Measurements from ENCODE around the gene SPEG.
A peak's percentile ranks its signal among the peaks of the same experiment; 100 is the strongest.

Gene SPEG

DNA sequence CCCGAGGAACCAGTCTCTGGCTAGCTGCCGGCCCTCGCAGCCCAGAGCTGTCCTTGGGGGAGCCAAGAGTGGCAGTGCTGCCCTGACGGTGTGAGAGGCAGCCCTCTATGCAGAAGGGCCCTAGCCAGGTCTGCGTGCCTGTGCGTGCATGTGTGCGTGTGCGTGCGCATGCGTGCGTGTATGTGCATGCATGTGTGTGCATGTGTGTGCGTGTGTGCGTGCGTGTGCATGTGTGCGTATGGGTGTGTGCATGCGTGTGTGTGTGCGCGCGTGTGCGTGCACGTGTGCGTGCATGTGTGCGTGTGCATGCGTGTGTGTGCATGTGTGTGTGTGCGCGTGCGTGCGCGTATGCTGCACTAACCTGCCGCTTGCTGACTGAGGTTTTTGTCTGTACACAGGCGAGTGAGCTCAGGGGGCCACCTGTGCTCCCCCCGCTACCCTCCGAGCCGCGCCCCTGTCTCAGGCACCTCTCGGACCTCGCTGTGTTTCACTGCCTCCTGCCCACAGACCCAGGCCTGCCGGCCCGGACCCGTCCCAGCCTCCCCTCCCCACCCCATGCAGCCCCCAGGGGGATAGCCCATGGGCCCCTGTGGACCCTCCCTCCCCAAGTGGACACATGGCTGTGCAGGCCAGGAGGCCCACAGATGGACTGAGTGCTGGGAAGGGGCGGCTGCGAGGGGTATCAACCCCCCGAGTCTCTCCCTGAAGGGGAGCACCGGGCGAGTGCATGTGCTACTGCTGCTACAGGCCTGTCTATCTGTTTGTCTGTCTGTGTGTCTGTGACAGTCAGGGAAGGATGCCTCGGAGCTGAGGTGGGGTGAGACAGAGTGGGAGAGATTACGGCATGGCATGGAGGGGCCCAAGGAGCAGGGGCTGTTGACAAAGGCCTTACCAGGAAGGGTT, 31.3 kb downstream of the SPEG start:
- DNase-seq, result no peak

DNA sequence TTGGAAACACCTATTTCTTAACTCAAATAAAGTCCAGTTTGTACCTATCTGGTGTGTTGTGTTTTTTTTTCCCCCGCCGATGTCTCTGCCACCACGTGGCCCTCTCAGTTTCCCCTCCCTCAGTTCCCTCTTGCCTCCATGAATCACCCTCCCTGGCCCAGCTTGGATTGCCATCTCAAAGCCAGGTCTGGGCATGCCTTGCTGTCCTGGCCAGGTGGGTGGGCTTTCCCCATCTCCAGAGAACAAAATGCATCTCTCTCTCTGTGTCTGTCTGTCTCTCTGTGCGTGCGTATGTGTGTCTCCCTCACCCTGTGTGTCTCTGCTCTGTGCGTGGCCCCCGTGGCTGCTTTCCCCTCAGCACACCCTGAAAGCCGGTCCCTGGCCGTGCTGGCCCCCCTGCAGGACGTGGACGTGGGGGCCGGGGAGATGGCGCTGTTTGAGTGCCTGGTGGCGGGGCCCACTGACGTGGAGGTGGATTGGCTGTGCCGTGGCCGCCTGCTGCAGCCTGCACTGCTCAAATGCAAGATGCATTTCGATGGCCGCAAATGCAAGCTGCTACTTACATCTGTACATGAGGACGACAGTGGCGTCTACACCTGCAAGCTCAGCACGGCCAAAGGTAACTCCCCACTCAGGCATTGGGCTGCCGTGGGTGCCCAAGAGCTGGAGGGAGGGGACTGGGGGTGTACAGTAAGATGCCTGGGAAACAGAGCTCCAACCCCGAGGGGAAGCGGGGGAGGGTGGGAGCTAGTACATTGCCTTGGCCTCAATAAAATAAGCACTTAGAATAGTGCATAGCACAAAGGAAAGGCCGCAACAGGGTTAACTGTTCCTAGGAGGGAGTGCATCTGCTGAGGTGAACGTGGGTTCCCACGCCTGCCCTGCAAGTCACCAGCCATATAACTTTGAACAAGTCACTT, 32.4 kb downstream of the SPEG start:
- no peak for DNase-seq

DNA sequence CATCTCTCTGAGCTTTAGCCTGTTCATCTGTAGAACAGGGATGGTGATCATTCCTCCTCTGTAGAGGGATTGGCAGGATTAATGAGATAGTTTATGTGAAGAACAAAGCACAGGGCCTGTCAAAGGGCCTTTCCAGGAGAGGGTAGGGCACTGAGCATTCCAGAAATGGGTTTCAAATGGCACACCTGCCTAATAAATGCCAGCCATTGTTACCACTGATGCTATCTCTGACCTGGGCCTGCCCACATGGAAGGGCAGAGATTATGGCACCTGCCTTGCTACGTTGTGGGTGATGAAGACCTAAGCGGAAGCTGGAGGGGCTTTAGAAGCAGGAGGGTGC, 33.1 kb downstream of the SPEG start:
- no peak for DNase-seq

DNA sequence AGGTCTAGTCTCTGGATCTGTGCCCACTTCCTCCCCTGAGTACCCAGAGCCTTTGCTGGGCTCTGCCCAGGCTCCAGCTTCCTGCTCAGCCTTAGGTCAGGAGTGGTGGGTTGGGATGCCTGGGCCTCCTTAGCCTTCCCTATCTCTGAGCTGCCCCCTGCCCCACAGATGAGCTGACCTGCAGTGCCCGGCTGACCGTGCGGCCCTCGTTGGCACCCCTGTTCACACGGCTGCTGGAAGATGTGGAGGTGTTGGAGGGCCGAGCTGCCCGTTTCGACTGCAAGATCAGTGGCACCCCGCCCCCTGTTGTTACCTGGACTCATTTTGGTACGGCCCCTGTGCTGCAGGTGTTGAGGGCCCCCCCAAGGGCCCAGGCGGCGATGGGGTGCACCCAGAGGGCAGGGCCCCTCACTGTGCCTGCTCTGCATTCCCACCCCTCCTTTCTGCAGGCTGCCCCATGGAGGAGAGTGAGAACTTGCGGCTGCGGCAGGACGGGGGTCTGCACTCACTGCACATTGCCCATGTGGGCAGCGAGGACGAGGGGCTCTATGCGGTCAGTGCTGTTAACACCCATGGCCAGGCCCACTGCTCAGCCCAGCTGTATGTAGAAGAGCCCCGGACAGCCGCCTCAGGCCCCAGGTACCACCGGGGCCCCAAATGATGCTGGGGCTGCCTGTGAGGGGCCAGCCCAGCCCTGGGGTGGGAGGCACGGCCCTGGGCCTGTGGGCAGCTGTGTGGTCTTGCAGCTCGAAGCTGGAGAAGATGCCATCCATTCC, 34.0 kb downstream of the SPEG start:
- no peak for DNase-seq

DNA sequence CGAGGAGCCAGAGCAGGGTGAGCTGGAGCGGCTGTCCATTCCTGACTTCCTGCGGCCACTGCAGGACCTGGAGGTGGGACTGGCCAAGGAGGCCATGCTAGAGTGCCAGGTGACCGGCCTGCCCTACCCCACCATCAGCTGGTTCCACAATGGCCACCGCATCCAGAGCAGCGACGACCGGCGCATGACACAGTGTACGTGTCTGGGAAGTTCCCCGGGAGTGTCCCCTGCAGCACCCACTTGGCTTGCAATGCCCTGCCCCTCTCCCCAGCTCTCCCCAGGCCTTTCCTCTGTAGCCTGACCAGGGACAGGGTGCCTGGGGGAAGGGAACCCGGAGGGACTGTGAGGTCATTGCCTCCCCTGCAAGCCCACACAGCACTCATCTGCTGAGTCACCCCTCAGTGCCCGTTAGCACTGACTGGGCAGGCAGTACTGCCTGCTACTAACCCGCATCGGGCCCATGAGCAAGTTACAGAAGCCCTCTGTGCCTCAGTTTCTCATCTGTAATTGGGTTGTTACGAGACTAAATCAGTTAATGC, 34.6 kb downstream of the SPEG start:
- peak; percentile 41 to 86 for DNase-seq

DNA sequence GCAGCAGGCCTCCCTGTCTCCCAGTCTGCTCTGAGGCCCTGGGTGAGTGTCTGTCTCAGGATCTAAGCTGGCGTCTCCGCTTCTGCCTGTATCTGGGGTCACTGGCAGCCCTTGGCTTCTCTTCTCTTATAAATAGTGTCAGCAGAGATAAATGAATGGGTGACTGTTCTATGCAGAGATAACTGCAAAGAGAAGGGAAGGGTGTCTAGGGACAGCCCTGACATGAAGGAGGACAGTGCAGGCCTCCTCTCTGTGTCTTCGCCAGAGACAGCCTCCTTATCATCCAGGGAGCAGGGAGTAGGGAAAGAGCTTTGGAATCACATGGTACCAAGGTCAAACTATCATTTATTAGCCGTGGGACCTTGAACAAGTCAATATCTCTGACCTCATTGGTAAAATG, 35.8 kb downstream of the SPEG start:
- no peak for DNase-seq

DNA sequence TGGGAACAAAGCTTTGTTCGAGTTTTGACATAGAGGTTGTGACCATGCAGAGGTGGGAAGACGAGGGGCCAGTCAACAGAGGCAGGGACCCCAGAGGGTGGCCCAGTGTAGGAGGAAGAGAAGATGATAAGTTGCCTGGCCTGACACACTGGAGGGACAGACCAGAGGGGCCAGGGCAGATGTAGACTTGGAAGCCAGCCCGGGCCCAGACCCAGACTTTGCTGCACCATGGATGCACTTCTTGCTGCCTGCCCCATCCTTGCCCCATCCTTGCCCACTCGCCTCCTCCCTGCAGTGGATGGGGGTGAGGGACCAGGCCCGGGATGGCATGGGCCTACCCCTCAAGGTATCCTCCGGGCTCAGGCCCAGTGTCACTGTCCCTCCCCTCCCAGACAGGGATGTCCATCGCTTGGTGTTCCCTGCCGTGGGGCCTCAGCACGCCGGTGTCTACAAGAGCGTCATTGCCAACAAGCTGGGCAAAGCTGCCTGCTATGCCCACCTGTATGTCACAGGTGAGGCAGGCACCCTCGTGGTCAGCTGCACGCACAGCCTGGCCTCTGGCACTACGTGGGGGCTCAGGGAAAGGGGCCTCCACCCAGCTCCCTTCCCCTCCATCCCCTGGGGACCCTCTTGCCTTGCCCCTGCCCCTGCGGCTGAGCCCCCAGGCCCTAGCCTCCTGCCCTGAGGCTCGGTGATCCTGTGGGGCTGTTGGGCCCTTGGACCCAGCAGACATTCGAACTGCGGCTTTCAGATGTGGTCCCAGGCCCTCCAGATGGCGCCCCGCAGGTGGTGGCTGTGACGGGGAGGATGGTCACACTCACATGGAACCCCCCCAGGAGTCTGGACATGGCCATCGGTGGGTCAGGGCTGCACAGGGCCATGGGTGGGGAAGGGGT, 37.1 kb downstream of the SPEG start:
- no peak for DNase-seq

DNA sequence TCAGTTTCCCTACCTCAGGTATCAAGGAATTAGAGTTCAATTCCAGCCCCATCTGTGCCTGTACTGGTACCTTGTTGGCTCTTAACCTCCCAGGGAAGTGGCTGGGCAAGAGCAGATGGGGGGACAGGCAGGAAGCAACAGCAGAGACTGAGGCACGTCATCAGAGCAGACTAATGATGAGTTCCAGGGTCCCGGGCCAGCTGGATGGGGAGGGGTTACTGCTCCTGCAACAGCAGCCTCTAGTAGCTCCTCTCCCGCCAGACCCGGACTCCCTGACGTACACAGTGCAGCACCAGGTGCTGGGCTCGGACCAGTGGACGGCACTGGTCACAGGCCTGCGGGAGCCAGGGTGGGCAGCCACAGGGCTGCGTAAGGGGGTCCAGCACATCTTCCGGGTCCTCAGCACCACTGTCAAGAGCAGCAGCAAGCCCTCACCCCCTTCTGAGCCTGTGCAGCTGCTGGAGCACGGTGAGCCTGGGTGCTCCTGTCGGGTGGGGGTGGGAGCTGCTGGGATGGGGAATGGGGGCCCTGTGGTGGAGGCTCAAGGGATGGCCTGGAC, 38.1 kb downstream of the SPEG start:
- DNase-seq, result no peak

DNA sequence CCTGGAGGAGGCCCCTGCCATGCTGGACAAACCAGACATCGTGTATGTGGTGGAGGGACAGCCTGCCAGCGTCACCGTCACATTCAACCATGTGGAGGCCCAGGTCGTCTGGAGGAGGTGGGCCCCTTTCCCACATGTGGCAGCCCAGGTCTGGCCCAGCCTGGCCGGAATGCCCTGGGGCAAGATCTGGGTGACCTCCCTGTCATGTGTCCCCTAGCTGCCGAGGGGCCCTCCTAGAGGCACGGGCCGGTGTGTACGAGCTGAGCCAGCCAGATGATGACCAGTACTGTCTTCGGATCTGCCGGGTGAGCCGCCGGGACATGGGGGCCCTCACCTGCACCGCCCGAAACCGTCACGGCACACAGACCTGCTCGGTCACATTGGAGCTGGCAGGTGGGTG, 38.9 kb downstream of the SPEG start:
- no peak for DNase-seq

DNA sequence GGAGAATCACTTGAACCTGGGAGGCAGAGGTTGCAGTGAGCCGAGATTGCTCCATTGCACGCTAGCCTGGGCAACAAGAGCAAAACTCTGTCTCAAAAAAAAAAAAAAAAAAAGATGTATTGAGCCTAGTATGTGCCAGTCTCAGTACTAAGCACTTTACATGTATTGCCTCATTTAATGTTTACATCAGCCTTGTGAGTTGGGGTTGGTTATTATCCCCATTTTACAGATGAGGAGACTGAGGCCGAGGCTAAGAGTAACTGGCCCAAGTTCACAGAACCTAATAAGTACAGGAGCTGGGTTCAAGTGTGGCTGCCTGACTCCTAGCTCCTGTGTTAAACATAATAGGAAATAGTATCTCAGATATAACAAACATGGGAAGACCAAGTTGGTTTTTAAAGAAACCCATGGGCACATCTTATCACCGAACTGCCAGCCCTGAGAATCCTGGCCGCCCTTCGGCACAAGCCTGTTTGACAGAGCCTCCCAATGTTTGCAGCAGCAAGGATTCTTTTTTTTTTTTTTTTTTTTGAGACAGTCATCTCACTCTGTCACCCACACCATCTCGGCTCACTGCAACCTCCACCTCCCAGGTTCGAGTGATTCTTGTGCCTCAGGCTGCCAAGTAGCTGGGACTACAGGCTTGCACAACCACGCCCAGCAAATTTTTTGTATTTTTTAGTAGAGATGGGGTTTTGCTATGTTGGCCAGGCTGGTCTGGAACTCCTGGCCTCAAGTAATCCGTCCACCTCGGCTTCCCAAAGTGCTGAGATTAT, 39.8 kb downstream of the SPEG start:
- no peak for DNase-seq

DNA sequence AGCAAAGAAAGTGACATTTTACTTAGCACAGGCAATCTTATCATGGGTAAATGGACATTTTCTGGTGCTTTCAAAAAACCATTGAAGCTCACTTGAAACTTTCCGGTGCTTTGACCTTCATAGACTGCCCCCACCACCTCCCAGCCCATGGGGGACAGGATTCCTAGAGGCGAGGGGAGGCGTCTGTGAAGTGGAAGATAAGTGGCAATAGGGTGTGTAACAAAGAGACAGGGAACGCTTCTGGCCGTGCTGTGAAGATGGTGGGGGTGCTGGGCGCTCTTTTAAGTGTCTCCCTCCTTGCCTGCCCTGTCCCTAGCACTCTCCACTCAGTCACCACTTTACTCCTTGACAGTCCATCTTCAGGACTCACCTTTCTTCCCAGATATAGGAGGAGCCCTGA, 40.6 kb downstream of the SPEG start:
- DNase-seq, result no peak

DNA sequence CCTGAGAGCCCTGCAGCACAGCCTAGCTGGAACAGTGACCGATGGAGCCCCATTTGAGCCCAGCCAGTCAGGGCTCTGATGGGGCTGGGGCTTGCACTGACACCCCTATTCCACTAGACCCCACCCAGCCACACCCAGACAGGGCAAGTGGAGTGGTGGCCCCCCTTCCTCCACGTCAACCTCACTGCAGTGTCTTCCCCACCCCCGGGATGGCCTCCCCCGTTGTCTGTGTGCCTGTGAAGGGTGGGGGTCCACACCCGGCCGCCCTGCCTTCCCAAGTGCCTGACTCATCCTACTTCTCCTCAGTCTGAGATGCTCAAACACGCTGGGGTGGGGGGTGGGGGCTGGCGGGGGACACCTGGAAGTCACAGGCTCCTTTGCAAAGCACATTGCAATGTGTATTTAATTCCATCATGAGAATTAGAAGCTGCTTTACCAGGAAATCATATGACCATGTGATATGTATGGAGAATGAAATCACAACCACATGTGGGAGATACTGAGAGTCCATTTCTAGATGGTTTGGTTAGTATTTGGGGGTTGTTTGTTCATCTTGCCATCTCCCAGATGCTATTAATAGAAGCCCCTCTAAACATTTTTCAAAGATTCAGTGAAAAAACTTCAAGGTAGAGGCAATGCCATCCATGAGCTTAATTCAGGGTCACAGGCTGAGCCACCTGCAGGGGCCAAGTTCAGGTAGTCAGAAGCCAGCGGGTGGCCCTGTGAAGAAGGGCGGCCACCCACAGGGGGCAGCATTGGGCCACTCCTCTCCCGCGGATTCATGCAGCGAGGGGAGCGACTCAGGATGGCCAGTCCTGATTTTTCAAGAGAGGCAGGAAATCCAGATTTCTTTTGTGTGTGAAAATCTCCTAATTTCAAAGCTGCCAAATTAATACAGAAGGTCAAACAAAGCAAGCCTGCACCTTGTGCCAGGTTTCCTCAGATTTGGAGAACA, 41.3 kb downstream of the SPEG start:
- peak; percentile 26 to 69 for DNase-seq

DNA sequence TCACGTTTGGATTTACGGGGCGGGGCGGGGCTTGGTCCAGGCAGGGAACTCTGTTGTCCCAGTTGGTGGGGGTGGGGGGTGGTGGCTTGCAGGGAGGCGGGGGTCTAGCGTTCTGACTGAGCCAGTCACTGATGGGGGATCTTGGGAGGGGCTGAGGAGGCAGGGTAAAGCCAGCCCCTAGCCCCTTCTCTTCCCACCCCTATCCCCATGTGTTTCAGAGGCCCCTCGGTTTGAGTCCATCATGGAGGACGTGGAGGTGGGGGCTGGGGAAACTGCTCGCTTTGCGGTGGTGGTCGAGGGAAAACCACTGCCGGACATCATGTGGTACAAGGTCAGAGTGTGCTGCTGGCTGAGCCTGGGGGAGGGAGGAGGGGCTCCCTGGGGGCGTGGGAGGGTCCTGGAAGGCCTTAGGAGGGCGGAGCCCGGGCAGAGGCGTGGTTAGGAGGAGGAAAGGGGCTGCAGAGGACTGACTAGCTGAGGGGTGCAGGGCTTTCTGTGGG, 42.1 kb downstream of the SPEG start:
- no peak for DNase-seq

DNA sequence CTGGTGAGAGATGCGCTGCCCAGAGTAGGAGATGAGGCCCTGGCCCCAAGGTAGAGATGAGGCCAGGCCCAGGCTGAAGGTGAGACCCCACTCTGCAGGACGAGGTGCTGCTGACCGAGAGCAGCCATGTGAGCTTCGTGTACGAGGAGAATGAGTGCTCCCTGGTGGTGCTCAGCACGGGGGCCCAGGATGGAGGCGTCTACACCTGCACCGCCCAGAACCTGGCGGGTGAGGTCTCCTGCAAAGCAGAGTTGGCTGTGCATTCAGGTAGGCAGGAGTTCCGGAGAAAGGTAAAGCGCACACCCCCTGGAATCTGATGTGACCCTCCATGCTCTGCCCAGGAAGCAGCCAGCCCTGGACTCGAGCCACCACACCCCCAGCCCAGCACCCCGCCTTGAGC, 42.5 kb downstream of the SPEG start:
- DNase-seq, result no peak

DNA sequence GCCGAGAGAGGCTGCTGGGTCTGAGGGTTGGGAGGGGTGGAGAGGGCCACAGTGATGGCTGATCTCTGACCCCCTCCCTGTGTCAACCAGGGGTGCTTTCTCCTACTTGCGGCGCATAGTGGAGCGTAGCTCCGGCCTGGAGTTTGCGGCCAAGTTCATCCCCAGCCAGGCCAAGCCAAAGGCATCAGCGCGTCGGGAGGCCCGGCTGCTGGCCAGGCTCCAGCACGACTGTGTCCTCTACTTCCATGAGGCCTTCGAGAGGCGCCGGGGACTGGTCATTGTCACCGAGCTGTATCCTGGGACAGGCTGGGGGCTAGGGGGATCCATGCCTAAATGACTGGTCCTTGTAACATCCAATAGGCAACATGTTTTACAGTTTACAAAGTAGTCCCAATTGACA, 43.2 kb downstream of the SPEG start:
- no peak for DNase-seq

DNA sequence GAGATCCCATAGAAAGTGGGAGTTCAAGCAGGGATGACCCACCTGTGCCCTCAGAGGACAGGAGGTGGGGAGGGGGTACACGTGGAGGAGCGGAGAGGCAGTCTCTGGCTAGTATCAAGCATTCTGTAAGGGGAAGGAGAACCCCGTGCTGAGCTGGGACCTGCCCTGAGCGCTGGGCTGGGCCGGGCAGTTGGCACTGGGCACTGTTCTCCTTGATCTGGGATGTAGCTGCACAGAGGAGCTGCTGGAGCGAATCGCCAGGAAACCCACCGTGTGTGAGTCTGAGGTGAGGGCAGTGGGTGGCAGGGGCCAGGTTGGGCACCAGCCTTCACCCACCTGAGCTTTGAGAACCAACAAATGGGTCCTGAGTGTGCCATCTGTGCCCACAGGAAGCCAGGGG, 44.3 kb downstream of the SPEG start:
- DNase-seq, result no peak

DNA sequence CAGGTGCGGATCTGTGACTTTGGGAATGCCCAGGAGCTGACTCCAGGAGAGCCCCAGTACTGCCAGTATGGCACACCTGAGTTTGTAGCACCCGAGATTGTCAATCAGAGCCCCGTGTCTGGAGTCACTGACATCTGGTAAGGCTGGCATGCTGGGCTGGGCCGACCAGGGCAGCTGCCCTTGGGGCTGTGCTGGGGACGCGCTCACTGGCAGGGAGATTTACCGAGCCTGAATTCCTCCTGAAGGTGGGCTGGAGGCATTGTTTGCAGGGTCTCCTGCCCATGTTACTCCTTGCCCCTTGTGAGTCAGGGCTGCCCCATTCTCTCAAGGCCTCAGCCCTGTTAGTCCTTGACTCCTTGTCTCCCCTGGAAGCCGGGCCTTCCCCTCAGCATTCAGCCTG, 45.4 kb downstream of the SPEG start:
- DNase-seq, result no peak

DNA sequence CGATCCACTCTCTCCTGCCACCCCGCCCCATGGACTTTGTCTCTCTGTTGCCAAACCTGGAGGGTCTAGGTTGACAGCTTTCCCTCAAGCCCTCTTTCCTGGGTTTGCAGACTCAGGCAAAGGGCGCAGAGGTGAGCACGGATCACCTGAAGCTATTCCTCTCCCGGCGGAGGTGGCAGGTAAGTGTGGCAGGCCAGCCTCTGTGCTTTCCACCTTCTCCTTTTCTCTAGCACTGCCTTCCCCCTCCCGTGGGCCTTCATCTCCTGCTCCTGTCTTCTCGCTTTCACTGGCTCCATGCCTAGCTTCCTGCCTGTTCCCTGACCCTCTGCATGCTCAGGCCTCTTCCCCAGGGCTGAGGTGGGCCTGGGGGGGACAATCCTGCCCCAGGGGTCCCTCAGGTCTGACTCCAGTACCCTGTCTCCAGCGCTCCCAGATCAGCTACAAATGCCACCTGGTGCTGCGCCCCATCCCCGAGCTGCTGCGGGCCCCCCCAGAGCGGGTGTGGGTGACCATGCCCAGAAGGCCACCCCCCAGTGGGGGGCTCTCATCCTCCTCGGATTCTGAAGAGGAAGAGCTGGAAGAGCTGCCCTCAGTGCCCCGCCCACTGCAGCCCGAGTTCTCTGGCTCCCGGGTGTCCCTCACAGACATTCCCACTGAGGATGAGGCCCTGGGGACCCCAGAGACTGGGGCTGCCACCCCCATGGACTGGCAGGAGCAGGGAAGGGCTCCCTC, 48.2 kb downstream of the SPEG start:
- no peak for DNase-seq

Measured in inflammatory macrophage treated with lipopolysaccharide for 1 hour (primary cell).